HG02973 (cell line): Measurements from ENCODE around the gene CLNK.

Experiments used
- ATAC-seq: cut with Tn5 transposase; IDR thresholded peaks from one replicate; pipeline ENCODE4 v1.9.1; 2021; ENCODE audit warnings: moderate library complexity; ENCODE audit not compliant: unreplicated experiment

CLNK gene

DNA sequence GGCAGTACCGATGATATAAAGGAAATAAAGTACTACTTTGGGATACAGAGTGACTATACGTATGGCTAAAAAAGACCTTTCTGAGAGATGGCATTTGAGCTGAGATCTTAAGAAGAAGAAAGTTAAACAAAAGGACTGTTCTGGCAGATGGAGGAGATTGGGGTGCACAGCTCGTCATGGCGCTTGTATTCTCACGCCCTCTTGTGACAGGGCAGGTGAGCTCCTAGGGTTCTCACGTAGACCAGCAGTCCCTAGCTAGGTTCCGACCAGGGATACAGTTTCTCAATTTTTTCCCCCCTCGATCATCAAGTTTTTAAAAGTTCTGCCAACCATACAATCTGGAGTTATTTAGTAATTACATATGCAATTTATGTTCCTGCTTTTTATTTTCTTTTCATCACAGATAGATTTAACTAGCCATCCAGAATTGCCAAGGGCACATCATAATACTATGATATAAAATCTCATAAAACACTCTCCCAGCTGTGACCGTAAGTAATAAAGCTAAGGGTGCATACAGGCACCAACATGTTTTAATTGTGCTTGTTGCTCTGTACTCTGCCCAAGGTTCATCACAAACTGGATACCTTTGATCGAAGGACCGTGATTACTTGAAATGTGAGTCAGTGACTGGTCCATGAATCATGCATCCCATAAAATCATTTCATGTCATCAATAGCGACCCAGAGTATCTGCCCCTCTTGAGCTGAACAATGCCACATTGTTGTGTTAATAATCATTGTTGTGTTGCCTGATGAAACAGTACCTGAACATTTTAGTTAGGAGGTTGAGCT is 157.9 kb downstream of the CLNK start:
- ATAC-seq: no peak

DNA sequence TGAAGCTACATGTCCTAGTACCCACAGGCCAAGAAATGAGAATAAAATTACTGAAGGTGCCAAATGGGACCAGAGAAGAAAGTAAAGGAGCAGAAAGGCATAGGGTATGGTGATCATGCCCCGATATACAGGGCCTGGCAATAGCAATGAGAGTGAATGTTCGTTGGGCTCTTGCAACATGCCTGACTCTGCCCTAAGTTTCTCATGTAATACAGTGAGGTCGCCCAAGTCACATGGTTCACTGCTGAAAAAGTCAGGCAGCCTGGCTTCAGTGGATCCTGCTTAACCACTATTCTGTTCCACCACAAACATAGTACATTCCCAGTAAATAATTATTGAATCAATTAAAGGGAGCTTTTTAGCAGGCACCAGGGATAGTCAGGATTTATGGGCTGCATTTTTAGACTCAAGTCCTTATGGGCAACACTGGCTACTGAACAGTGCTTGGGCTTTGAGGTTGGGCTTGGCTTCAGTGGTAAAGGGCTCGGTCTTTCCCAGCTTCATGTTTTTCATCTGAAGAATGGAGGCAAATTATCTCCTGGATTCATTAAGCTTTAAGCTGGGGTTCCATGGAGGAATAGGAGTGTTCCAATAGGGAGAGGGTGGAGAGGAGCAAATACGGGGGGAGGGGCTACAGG is 160.3 kb downstream of the CLNK start:
- no peak for ATAC-seq

DNA sequence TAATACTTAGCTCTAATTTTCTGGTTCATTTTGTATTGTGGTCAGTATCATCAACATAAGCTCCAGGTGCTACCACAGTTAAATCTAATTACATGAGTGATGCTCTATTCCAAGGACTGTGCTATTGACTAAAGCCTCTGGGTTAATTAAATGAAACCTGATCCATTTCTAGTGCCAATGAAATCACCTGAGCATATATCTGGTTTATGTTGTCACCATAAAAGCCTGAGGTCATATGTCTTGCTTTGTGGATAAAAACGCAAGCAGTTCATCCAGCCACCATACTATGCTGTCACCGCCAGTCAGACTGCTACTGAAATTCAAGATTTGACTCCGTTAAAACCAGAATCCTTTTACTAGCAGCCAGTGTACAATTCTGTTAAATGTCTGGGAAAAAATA is 163.1 kb downstream of the CLNK start:
- ATAC-seq: no peak

DNA sequence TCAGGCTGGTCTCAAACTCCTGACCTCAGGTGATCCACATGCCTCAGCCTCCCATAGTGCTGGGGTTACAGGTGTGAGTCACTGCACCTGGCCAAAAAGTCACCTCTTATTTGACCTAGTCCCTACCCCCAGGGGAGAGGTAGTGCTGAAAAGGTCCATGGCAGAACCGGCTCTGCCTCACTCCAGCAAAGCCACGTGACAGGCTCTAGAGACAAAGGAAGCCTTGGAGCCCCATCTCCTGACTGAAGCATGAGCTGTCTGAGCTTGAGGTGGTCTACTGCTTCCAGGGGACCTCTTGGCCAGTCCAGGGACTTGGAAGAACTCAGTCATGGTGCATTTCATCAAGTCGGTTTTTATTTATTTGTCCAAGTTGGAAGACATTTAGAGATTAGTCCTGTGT is 174.8 kb downstream of the CLNK start:
- no peak for ATAC-seq

DNA sequence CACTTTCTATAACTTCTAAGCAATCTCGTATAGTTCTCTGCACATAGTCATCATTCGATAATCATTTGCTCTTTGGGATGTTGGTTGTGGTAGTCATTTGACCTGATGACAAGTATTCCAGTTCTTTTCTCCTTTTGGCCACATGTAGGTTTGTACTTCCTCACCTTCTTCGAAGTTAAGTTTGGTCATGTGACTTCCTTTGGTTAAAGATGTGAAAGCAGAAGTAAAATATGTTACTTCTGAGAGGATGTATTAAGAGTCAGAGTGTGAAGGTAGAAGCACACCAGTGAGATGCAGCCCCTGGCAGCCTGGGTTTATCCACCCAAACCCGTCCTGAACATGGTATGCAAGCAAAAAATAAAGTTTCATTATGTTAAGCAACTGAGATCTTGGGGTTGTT is 178.5 kb downstream of the CLNK start:
- no peak for ATAC-seq

DNA sequence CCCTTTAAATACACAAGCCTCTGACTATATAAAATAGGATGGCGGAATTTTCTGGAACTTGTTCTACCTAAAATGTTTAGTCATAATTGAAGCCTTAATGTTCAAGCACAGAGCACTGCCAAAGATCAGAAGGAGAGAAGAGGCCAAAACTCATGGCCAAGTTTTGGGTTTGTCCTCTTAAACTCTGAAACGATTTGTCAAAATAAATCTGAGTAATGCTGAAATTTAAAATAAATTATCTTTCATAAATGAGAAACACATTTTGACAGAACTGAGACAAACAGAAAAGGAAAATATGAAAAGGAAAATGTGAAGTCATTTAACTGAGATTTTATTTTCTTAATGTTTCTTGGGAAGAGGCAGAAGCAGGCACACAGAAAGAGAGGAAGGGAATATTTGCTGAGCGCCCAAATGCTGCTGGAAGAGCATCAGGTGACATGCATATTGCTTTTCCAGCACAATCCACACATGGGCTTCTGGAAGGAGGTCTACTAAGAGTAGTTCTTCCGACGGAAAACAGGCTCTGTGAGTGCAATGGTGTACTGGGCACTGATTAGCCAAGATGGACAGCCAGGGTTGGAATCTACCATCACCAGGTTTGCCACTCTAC is 179.9 kb downstream of the CLNK start:
- no peak for ATAC-seq

DNA sequence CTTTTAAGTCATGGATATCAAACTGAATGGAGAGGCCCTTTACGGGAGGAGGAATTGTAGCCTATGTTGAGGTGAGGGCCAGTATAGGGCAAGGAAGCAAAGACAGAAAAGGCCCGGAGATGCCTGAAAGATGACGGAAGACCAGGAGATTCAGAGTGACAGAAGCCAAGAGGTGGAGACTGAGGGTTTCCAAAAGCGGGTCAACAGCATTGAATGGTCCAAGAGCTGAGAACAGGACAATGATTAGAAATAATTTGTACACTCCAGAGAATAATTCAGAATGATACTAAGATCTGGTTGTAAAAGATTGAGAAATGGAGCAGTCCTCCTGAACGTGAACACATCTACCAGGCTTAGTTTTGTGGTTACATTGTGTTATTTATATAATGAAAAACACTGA is 181.9 kb downstream of the CLNK start:
- ATAC-seq: no peak

DNA sequence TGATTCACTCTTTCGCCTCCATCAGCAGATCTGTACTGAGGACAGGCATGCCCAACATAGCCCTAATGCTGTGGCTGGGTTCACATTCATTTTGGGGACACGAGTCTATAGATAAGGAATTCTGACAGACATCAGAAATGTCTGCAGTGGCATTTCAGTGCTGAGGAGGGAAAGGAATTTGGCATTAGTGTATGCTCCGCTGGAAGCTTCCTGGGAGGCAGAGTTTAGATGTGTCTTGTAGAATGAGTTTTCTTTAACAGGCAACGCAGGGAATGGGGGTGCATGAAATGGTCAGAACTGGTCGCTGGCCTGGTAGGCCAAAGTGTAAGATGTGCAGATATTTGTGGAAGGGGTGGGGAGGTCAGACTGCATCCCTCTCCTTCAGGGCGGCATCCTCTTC is 183.8 kb downstream of the CLNK start:
- ATAC-seq: no peak

DNA sequence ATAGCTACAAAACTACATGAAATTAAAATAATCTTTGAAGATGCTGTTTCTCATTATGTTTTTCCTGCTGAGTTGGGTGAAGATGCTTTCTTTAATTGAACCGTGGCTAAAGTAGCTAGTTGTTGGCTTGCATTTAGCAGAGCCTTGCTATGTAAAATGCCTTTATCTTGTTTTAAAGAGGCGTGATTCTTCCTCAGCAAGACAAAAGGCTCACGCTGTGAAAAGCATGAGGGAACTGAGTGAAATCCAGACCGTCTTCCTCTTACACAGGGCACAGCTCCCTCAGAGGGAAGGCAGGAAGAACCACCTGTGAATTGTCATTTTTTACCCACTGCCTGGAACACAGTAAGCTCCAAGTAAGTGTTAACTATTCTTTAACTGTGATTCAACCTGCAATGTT is 188.4 kb downstream of the CLNK start:
- ATAC-seq: no peak

DNA sequence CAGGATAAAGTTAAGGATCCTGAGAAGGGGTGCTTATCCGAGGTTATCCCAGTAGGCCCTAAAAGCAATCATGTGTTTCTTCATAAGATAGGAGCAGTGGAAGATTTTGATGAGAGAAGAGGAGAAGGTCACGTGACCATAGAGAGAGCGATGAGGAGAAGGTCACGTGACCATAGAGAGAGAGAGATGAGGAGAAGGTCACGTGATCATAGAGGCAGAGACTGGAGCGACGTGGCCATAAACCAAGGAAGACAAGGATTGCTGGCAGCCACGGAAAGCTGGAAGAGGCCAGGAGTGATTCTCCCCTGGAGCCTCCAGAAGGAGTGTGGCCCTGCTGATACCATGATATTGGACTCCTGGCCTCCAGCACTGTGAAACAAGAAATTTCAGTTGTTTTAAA is 188.9 kb downstream of the CLNK start:
- ATAC-seq: no peak

DNA sequence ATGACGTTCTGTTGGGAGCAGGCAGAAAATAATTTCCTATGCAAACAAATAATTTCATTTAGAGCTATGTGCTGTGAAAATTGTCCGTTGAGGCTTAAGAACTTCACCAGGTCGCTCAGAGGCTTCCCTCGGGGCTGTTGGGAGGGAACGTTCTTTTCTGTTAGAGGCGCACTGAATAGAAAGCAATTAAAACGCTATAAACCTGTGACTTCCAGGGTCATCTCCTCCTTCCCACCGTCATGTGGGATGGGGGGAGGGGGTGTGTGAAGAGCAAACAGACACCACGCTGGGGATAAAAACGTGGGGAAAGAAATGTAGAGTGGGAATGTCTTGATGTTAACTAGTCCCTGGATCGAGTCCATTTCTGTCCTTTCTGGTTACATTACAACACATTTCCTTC is 192.1 kb downstream of the CLNK start:
- ATAC-seq: no peak

DNA sequence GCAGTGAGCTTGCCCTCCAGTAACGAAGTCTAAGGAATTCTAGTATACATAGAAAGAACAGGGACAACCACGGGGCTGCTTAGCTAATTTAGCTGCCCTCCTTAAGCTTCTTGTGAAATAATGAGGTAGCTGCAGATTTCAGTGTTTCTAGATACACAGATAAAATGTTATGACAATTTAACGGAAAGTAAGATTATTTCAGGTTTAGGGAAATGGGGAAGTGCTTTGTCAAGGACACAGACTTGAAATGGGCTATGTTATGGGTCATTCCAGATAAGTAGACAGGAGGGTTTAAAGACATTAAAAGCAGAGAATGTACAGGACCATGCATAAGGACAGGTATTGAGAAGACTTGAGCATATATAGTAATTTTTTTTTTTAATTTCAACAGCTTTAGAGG is 193.2 kb downstream of the CLNK start:
- ATAC-seq: no peak

DNA sequence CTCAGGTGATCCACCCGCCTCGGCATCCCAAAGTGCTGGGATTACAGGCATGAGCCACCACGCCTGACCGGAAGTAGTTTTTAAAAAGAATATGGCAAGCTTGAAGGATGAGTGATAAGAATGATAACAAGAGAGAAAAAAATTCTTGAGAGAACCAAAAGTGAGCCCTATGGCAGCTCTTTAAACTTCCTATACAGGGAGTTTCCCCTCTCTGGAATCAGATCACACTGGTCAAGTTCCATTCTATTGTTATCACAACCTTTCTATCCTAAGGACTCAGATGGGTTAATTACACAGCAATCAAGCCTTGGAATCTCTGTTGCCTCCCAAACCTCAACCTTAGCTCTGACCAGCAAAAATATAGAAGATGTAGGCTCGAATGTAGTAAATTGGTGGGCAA is 193.6 kb downstream of the CLNK start:
- no peak for ATAC-seq

DNA sequence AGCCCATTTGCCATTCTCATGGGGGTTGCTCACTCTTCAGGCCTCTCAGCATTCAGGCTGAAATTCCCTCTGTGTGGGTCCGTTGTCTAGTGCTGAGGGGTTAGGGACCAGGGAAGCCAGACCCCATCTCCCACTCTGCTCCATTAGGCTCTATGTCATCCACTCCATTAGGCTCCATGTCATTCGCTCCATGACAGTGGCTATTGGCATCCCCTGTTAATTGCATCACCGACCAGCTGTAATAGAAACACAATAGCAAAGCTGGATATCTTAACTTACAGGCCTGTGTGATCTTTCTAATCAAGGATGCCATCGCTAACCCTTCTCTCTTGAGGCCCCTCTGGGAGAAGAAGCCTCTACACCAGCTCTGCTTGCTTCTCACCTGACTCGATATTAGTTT is 201.7 kb downstream of the CLNK start:
- ATAC-seq: no peak

DNA sequence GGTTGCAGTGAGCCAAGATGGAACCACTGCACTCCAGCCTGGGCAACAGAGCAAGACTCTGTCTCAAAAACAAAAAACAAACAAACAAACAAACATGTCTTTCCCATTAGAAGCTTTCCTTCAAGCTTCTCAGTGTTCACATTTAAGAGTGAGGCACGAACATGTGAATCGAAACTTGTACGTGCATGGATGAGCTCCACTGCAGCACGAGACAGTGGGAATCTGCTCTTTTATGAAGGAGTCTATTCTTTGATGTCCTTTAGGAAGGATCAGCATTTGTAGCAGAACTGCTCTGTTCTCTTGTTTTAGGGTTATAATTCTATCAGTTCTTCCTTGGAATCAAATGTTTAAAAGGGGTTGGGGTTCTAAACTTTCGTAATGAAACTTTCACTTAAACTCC is 204.0 kb downstream of the CLNK start:
- ATAC-seq: no peak

DNA sequence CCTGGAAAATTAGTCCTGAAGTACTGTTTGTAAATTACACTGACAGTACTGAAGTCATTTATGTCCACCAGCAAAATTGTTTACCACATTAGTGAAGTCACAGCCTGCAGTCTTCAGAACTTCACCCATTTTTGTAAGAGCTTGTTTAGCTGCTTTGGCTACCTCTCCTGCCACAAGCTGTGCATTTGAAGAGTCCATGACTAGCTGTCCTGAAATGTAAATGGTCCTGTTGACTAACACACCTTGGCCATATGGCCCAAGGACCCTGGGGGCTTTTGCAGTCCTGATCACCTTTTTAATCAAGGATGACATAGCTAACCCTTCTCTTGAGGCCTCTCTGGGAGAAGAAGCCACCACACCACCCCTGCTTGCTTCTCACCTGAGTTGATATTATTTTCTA is 205.9 kb downstream of the CLNK start:
- no peak for ATAC-seq

DNA sequence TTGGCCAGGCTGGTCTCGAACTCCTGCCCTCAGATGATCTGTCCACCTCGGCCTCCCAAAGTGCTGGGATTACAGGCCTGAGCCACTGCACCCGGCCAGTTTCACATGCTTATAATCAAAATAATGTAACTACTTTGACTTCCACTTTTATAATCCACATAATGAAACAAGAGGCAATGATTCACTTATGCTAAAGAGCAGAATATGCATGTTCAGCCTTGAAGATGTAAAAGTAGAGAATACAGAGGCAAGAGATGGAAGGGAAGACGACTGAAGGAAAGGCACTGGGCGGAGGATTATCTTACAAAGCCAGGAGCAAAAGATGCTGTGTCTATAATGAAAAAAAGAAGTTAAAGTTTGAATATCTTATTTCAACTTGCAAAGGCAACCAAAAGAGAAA is 214.1 kb downstream of the CLNK start:
- ATAC-seq: no peak

DNA sequence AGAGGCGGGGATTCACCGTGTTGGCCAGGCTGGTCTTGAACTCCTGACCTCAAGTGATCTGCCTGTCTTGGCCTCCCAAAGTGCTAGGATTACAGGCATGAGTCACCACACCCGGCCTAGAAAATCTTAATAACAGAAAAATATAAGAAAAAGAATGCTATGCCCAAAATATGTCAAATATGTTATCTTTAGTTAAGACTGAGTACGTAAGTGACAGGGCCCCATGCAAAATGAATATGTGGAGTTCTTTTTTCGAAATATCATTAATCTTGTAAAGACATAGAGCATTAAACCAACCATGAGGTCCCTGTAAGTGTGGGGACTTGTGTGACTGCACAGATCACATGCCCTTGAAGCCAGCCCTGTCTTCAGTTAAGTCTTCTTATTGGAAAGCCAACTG is 218.4 kb downstream of the CLNK start:
- ATAC-seq: no peak

DNA sequence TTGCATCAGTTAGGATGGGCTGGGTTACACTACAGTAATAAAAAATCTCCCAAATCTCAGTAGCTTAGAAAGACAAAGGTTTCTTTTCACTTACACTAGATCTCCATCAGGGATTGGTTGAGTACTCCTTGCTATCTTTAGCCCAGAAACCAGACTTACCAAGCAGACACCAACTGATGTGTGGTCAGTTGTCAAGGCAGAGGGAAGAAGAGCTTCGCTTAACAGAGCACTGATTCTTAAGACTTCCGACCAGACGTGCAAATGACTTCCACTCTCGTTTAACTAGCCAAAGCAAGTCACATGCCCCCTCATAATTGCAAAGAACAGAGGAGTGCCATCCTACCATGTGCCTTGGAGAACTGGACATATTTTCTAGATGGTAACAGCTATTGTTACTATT is 221.7 kb downstream of the CLNK start:
- ATAC-seq: no peak

DNA sequence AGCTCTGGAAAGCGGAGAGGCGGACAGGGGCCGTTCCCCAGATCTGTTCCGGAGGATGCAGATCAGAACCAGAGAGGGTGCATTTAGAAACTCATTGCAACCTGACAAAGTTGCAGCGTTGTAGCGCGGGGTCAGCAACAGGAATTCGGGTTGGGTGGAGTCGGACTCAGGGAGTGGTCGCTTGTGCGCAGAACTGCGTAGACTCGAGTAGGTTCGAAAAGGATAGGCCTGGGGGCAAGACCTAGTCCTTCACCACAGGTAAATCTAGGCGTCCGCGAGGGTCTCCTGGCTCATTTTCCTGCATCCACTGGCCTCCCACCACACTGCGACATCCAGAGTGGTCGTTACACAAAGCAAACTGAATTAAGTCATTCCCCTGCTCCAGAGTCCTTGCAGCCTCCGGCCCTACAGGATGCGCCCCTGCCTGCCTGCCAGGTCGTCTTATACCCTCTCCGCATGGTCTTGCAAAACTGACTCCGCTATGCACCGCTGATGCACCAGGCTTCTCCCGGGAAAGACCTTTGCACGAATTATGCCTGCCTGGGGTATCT is 222.6 kb downstream of the CLNK start:
- no peak for ATAC-seq

DNA sequence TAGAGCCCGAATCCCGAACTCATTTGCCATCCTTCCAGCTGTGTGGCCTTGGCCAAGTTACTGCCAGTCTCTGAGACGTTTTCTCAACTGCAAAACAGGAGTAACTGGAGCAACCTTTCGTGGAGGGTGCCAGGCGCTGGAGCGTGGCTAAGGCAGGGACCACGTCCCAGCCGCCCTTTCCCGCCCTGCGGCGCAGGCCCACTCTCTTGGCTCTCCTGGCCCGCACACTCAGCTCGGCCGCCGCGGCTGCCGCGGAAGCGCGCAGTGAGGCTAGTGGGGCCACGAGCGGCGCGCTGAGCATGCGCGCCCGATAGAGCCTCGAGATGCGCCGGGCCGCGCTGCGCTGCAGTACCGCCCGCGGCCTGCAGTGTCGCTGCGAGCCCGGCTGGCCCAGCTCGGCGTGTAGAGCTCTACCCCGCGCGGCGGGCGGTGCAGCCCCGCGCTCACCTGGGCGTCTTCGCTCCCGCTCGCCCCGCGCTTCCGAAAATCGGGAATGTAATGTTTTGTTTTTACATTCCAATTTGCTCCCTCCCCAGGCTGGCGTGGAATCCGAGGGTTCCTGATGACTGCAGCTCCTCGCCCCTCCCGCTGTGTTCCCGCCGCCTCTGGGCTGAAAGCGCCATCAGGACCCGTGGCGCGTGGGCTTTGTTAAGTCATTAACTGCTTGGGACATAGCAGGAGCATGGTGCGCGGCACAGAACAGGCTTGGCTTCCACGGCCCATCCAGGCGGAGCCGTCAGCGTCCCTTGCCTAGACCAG is 223.3 kb downstream of the CLNK start:
- peak; percentile 73 for ATAC-seq
